Measurements from ENCODE around the gene SORCS1. TPM values are rescaled to one million over a fixed set of nuclear protein-coding genes. Genes with fewer than 3 reads are reported as not detected.

SORCS1 gene
- total RNA-seq, 1 experiment from 2014 or later: not detected

DNA sequence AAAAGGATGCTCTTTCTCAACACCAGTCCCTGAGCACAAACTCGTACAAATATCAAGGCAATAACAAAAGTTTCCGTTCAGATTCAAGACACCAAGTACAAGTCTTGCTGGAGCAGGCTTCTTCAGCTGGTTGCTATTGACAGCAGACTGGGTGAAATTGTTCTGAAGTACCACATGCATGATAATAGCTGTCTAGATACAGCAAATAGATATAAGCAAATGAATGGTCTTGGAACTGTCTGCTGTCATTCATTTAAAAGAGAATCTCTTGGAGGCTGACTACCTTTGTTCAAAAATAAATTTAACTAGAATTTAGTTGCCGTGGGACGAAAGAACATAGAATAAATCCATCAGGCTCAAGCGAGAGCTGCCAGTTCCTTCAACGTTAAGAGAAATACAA, 35.5 kb downstream of the SORCS1 start:
- no peak for DNase-seq
- intact Hi-C loops (cut with micrococcal nuclease; ENCODE audit: unreplicated experiment): no loop called here
- ChIA-PET POLR2A (no interaction called here), CTCF (no interaction called here)
- no peaks in the 10 kb centered on the region for H3K4me1 Mint-ChIP-seq (ENCODE audit: low read depth, unreplicated experiment)
- Histone ChIP-seq H3K4me1 (no peaks in the 10 kb centered on the region), H3K4me3 (ENCODE audit: low read depth, low read length) (no peak overlapping the region), H3K9me3 (no peaks in the 10 kb centered on the region; the same call in 1 of the 2 replicates), H3K27me3 (replicated peaks; ENCODE audit: control insufficient read depth, insufficient read depth, low read length) (no peaks in the 10 kb centered on the region), H3K36me3 (ENCODE audit: control insufficient read depth, insufficient read depth, low read length) (no peaks in the 10 kb centered on the region)
- TF ChIP-seq, protein P1, sequence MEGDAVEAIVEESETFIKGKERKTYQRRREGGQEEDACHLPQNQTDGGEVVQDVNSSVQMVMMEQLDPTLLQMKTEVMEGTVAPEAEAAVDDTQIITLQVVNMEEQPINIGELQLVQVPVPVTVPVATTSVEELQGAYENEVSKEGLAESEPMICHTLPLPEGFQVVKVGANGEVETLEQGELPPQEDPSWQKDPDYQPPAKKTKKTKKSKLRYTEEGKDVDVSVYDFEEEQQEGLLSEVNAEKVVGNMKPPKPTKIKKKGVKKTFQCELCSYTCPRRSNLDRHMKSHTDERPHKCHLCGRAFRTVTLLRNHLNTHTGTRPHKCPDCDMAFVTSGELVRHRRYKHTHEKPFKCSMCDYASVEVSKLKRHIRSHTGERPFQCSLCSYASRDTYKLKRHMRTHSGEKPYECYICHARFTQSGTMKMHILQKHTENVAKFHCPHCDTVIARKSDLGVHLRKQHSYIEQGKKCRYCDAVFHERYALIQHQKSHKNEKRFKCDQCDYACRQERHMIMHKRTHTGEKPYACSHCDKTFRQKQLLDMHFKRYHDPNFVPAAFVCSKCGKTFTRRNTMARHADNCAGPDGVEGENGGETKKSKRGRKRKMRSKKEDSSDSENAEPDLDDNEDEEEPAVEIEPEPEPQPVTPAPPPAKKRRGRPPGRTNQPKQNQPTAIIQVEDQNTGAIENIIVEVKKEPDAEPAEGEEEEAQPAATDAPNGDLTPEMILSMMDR (IDR thresholded peaks at IDR 0.05; ENCODE audit: insufficient read depth in 1 of 2, low read depth in 1 of 2, low read length in 1 of 2, severe bottlenecking in 1 of 2, unreplicated experiment in 1 of 2): no peak
- H3K4me3 Mint-ChIP-seq (ENCODE audit: unreplicated experiment): no peak overlapping the region
- no TSS peak for BruUV-seq (replicated peaks)
- no peaks in the 10 kb centered on the region for H3K36me3 Mint-ChIP-seq (ENCODE audit: insufficient read depth, unreplicated experiment)
- peaks cover 3% of the 10 kb centered on the region for H3K27me3 Mint-ChIP-seq (ENCODE audit: insufficient read depth, unreplicated experiment)
- no peak overlapping the region for H3K27ac Mint-ChIP-seq (ENCODE audit: unreplicated experiment)
- H3K9me3 Mint-ChIP-seq (ENCODE audit: unreplicated experiment): no peaks in the 10 kb centered on the region

DNA sequence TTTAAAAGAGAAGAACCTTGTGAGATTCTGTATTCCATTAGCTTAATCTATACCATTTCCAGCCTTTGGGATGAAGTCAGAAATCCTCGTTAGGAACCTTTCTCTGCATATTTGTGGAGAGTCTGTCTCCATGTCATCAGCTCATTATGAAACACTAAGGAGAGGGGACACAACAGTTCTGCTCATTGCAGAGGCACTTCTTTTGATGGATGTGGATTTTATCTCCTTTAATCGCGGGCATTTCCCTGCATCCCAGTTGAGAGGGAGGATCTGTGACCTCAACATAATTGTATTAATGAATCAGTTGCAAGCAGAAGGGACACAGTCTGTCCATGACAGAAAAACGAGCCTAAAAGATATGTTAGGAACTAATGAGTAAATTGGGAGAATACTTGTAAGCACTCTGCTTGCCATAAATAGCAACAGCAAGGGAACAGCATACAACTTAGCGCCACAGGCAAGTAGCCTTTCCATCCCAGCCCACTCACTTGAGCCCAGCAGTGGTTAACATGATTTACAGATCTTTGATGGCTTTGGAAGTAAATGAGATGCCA, 37.9 kb downstream of the SORCS1 start:
- Mint-ChIP-seq H3K36me3 (ENCODE audit: insufficient read depth, unreplicated experiment) (no peaks in the 10 kb centered on the region), H3K4me1 (ENCODE audit: low read depth, unreplicated experiment) (no peaks in the 10 kb centered on the region), H3K27ac (ENCODE audit: unreplicated experiment) (no peak overlapping the region), H3K9me3 (ENCODE audit: unreplicated experiment) (no peaks in the 10 kb centered on the region), H3K4me3 (ENCODE audit: unreplicated experiment) (no peak overlapping the region), H3K27me3 (ENCODE audit: insufficient read depth, unreplicated experiment) (no peaks in the 10 kb centered on the region)
- intact Hi-C loops (cut with micrococcal nuclease; ENCODE audit: unreplicated experiment): no loop called here
- TF ChIP-seq, protein P1 (IDR thresholded peaks at IDR 0.05; ENCODE audit: insufficient read depth in 1 of 2, low read depth in 1 of 2, low read length in 1 of 2, severe bottlenecking in 1 of 2, unreplicated experiment in 1 of 2): no peak
- H3K27me3 ChIP-seq (replicated peaks; ENCODE audit: control insufficient read depth, insufficient read depth, low read length): no peaks in the 10 kb centered on the region
- no peaks in the 10 kb centered on the region for H3K36me3 ChIP-seq (ENCODE audit: control insufficient read depth, insufficient read depth, low read length)
- no peak overlapping the region for H3K4me3 ChIP-seq (ENCODE audit: low read depth, low read length)
- no peaks in the 10 kb centered on the region; the same call in 1 of the 2 replicates for H3K9me3 ChIP-seq
- H3K4me1 ChIP-seq: no peaks in the 10 kb centered on the region
- ChIA-PET CTCF (no interaction called here), POLR2A (no interaction called here)
- DNase-seq: no peak
- no TSS peak for BruUV-seq (replicated peaks)

DNA sequence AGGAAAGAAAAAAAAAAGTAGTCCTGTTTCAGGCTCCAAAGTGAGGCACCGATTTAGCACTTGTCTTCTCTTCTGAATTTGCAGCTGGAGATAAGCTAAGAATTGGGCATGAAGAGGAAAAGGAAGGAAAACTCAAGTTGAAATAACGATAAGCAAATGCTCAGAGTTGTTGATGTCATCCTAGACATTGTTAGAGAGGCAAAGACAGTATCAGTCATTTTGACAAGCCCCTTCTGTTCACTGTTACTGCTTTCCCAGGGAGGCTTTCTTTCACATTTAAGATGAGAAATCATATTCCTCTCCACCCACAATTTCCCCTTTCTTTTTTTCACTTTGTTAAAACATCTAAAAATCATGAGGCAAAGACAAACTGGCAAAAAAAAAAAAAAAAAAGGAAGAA, 41.8 kb downstream of the SORCS1 start:
- BruUV-seq (replicated peaks): no TSS peak
- Histone ChIP-seq H3K27me3 (replicated peaks; ENCODE audit: control insufficient read depth, insufficient read depth, low read length) (no peaks in the 10 kb centered on the region), H3K36me3 (ENCODE audit: control insufficient read depth, insufficient read depth, low read length) (no peaks in the 10 kb centered on the region), H3K4me1 (no peaks in the 10 kb centered on the region), H3K9me3 (no peaks in the 10 kb centered on the region), H3K4me3 (ENCODE audit: low read depth, low read length) (no peak overlapping the region)
- DNase-seq: no peak
- TF ChIP-seq, protein P1 (IDR thresholded peaks at IDR 0.05; ENCODE audit: insufficient read depth in 1 of 2, low read depth in 1 of 2, low read length in 1 of 2, severe bottlenecking in 1 of 2, unreplicated experiment in 1 of 2): no peak
- CTCF ChIA-PET: no interaction called here
- H3K9me3 Mint-ChIP-seq (ENCODE audit: unreplicated experiment): no peaks in the 10 kb centered on the region
- no peaks in the 10 kb centered on the region for H3K27me3 Mint-ChIP-seq (ENCODE audit: insufficient read depth, unreplicated experiment)
- intact Hi-C loops (cut with micrococcal nuclease; ENCODE audit: unreplicated experiment): no loop called here
- no peaks in the 10 kb centered on the region for H3K36me3 Mint-ChIP-seq (ENCODE audit: insufficient read depth, unreplicated experiment)
- no peak overlapping the region for H3K27ac Mint-ChIP-seq (ENCODE audit: unreplicated experiment)
- POLR2A ChIA-PET: interaction anchor here (0.7 kb wide), 1 partner anchor 28 kb away, joined by 3 read pairs; no protein-coding TSS in a partner anchor
- no peak overlapping the region for H3K4me3 Mint-ChIP-seq (ENCODE audit: unreplicated experiment)
- H3K4me1 Mint-ChIP-seq (ENCODE audit: low read depth, unreplicated experiment): no peaks in the 10 kb centered on the region

All from Caco-2 (cell line).